DOHH2 (cell line): ENCODE measurements around the gene AANAT.
A peak's percentile ranks its signal among the peaks of the same experiment; 100 is the strongest.

Experiments
- H3F3A ChIP-seq: fragments of 200-600 bp; sonication (generic), shearing (Covaris generic); 2 replicates; pipeline ENCODE4 v1.6.0; 2016; ENCODE audit warnings: antibody characterized with exemption, mild to moderate bottlenecking; ENCODE audit not compliant: control insufficient read depth, insufficient read depth
- H3K27ac ChIP-seq: fragments of 200-600 bp; sonication (generic); 2 replicates; pipeline ENCODE4 v1.5.1; 2014; ENCODE audit warnings: low read depth, mild to moderate bottlenecking, low read length, moderate library complexity
- H3K27me3 ChIP-seq: fragments of 200-600 bp; sonication (generic); 2 replicates; pipeline ENCODE4 v1.6.1; 2014; ENCODE audit warnings: mild to moderate bottlenecking, low read length, mixed read lengths; ENCODE audit not compliant: control insufficient read depth
- H3K36me3 ChIP-seq: fragments of 200-600 bp; sonication (generic); 2 replicates; pipeline ENCODE4 v1.6.1; 2014; ENCODE audit warnings: mild to moderate bottlenecking, low read length, moderate library complexity, mixed read lengths; ENCODE audit not compliant: control insufficient read depth
- H3K4me1 ChIP-seq: fragments of 200-600 bp; sonication (generic); 2 replicates; pipeline ENCODE4 v1.6.1; 2014; ENCODE audit warnings: mild to moderate bottlenecking, low read length, mixed read lengths; ENCODE audit not compliant: control insufficient read depth
- H3K4me2 ChIP-seq: fragments of 200-600 bp; sonication (generic); 2 replicates; pipeline ENCODE4 v1.6.0; 2014; ENCODE audit warnings: mild to moderate bottlenecking, low read length, moderate library complexity
- H3K4me3 ChIP-seq: fragments of 200-600 bp; sonication (generic); 2 replicates; pipeline ENCODE4 v1.5.1; 2014; ENCODE audit warnings: mild to moderate bottlenecking, low read length, mixed read lengths
- H3K79me2 ChIP-seq: fragments of 200-600 bp; sonication (generic); 2 replicates; pipeline ENCODE4 v1.6.1; 2014; ENCODE audit warnings: mild to moderate bottlenecking, low read length, mixed read lengths; ENCODE audit not compliant: control insufficient read depth
- H3K9me2 ChIP-seq: fragments of 200-600 bp; sonication (generic); replicated peaks from 2 replicates; pipeline ENCODE4 v1.6.1; 2014; ENCODE audit warnings: mild to moderate bottlenecking, low read length, mixed read lengths; ENCODE audit not compliant: control insufficient read depth
- H3K9me3 ChIP-seq: fragments of 200-600 bp; sonication (generic); 2 replicates; pipeline ENCODE4 v1.6.1; 2014; ENCODE audit warnings: antibody characterized with exemption, low read length, mixed read lengths; ENCODE audit not compliant: control insufficient read depth, insufficient read depth
- H4K20me1 ChIP-seq: fragments of 200-600 bp; sonication (generic); 2 replicates; pipeline ENCODE4 v1.6.0; 2014; ENCODE audit warnings: low read depth, mild to moderate bottlenecking, antibody characterized with exemption, low read length, moderate library complexity; ENCODE audit not compliant: control insufficient read depth, insufficient read depth
- EZH2phosphoT487 ChIP-seq: fragments of 200-600 bp; sonication (generic); IDR thresholded peaks from 2 replicates; pipeline ENCODE4 v1.6.1; 2017; ENCODE audit warnings: borderline replicate concordance, mild to moderate bottlenecking, antibody characterized with exemption, low read length, moderate library complexity, mixed read lengths
- TF ChIP-seq, protein P1 (sequence below): fragments of 200-600 bp; sonication (generic); IDR thresholded peaks from one replicate; pipeline ENCODE4 v1.5.1; 2014; ENCODE audit warnings: antibody characterized with exemption, mild to moderate bottlenecking, low read depth, low read length; ENCODE audit not compliant: poor library complexity, severe bottlenecking

Gene AANAT

DNA sequence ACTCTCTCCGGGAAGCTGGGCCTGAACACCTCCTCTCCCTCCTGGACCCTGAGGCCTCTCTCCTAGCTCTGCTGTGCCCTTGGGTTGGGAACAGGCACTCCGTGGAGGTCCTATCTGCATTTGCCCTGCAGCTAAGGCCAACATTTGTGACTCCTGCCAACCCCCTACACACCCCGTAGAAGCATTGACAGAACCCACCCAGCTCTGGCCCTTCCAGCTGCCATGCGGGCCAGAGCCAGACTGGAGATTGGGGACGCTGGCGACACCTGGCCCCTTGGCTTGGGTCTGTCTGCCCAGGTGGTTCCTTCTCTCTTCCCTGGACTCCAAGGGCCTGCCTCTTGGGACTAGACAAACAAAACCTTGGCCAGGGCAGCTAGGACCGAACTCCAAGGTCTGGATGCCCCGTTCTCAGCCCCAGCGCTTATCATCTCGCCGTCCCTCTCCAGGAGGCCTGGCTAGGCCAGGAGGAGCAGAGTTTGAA is 34.5 kb downstream of the AANAT start:
- Histone ChIP-seq H3K36me3 (peaks cover 25% of the 10 kb centered on the region), H3K79me2 (peaks cover 42% of the 10 kb centered on the region), H4K20me1 (no peaks in the 10 kb centered on the region), H3F3A (peaks cover 3% of the 10 kb centered on the region; the same call in 1 of the 2 replicates), H3K27ac (no peak overlapping the region), H3K4me3 (peak overlapping the region; percentile 95), H3K9me2 (no peaks in the 10 kb centered on the region), H3K4me2 (peak overlapping the region; percentile 59), H3K9me3 (no peaks in the 10 kb centered on the region), H3K27me3 (no peaks in the 10 kb centered on the region), H3K4me1 (peaks cover 66% of the 10 kb centered on the region)
- TF ChIP-seq, protein P1, sequence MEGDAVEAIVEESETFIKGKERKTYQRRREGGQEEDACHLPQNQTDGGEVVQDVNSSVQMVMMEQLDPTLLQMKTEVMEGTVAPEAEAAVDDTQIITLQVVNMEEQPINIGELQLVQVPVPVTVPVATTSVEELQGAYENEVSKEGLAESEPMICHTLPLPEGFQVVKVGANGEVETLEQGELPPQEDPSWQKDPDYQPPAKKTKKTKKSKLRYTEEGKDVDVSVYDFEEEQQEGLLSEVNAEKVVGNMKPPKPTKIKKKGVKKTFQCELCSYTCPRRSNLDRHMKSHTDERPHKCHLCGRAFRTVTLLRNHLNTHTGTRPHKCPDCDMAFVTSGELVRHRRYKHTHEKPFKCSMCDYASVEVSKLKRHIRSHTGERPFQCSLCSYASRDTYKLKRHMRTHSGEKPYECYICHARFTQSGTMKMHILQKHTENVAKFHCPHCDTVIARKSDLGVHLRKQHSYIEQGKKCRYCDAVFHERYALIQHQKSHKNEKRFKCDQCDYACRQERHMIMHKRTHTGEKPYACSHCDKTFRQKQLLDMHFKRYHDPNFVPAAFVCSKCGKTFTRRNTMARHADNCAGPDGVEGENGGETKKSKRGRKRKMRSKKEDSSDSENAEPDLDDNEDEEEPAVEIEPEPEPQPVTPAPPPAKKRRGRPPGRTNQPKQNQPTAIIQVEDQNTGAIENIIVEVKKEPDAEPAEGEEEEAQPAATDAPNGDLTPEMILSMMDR: no peak
- TF ChIP-seq EZH2phosphoT487: no peak

DNA sequence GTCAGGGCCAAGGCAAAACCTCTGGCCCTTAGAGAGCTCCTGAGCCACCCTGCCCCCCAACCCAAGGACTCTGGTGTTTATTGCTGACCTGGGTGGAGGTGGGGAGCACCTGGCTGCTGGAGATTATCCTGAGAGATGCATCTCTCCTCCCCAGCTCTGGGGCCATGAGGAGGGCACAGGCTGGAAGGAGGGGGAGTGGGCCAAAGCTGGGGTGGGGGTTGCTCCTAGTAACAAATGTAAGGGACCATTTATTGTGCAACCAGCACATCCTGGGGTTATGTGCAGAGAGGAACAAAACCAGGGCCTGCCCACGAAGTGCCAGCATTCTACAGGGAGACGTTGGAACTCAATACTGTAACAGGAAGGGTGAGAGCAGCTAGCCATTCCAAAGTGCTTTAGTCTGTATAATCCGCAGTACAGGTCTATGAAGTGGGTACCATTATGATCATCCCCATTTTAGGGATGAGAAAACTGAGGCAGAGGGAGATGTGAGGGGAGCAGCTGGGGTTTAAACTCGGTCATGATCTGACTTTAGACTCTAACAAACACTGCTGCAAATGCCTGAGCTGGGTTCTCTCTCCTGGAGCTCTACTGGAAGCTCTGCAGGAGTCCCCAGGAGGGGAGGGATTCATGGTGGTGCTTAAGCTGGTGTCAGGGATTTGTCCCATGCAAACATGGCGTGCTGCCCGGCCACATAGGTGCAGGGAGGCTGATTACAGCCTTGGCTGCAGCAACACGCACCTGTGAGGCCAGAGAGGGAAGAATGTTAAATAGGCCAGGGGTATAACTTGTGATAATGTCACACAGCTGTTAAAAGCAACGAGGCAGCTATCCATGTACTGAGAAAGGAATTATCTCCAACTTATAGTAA is 35.2 kb downstream of the AANAT start:
- H3K9me2 ChIP-seq: no peaks in the 10 kb centered on the region
- no peaks in the 10 kb centered on the region for H3K27me3 ChIP-seq
- TF ChIP-seq EZH2phosphoT487: no peak
- TF ChIP-seq, protein P1: no peak
- peaks cover 3% of the 10 kb centered on the region; the same call in 1 of the 2 replicates for H3F3A ChIP-seq
- peaks cover 62% of the 10 kb centered on the region for H3K4me1 ChIP-seq
- no peak overlapping the region for H3K27ac ChIP-seq
- H3K79me2 ChIP-seq: peaks cover 36% of the 10 kb centered on the region
- H3K9me3 ChIP-seq: no peaks in the 10 kb centered on the region
- no peak overlapping the region for H3K4me3 ChIP-seq
- H4K20me1 ChIP-seq: no peaks in the 10 kb centered on the region
- H3K36me3 ChIP-seq: peaks cover 22% of the 10 kb centered on the region
- H3K4me2 ChIP-seq: no peak overlapping the region

DNA sequence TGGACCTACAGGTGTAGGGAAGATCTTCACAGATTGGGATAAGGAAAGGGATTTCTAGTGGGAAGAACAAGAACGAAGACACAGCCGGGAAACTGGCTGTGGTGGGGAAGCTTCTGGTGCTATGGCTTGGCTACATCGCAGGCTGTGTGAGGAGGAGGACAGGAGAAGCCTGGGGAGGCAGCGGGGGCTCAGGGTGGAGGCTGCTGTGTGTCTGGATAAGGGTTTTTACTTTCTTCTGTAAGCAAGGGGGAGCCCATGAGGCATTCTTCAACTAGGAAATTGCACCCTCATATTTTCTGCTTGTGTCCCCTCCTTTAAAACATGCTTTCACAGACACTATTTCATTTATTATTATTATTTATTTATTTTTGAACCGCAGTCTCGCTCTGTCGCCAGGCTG is 36.7 kb downstream of the AANAT start:
- H3K4me1 ChIP-seq: peaks cover 47% of the 10 kb centered on the region
- peaks cover 3% of the 10 kb centered on the region; the same call in 1 of the 2 replicates for H3F3A ChIP-seq
- TF ChIP-seq EZH2phosphoT487: no peak
- TF ChIP-seq, protein P1: no peak
- H3K79me2 ChIP-seq: peaks cover 20% of the 10 kb centered on the region
- H3K9me3 ChIP-seq: no peaks in the 10 kb centered on the region
- H3K27me3 ChIP-seq: no peaks in the 10 kb centered on the region
- H3K9me2 ChIP-seq: no peaks in the 10 kb centered on the region
- no peak overlapping the region for H3K4me3 ChIP-seq
- H3K27ac ChIP-seq: no peak overlapping the region
- H3K36me3 ChIP-seq: peaks cover 9% of the 10 kb centered on the region
- no peaks in the 10 kb centered on the region for H4K20me1 ChIP-seq
- H3K4me2 ChIP-seq: no peak overlapping the region
